Measurements from ENCODE around the gene CASZ1. TPM values are rescaled to one million over a fixed set of nuclear protein-coding genes. Genes with fewer than 3 reads are reported as not detected.

The CASZ1 gene
- total RNA-seq, 2 donors from 2014 or later, result 45.0 to 56.0 TPM

DNA sequence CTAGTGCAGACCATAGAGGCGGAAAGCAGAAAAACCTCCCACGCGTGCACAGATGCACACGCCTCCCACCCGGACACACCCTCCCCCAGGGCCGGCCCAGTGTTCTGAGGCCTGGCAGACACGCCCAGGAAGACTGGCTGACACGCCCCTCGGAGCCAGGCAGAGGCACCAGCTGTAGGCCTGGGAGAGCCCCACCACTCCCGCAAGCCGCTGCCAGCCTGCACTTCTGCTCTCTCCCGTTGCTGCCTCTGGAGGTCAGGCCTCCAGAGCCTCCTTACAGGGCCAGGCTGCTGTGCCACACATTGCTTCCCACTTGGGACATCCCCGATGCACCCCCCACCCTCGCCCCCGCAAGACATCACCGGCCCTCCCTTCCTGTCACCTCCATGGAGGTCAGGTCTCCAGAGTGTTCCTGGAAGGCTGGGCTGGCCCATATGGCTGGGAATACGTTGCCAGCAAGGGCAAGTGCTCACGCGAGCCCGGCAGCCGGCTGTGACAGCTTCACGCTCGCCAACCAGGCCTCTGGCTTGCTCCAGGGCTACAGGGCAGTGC is 40.4 kb downstream of the CASZ1 start:
- no peak overlapping the region for H3K4me3 ChIP-seq
- TF ChIP-seq CTCF (IDR thresholded peaks at IDR 0.05), result no peak
- peak; percentile 91 for DNase-seq
- no peaks in the 10 kb centered on the region for H3K27me3 ChIP-seq
- peak overlapping the region; percentile 6 to 63 for H3K9ac ChIP-seq (ENCODE audit: low read depth in 2 of 2, low read length in 2 of 2)
- peaks cover 30% of the 10 kb centered on the region for H3K4me1 ChIP-seq
- no peaks in the 10 kb centered on the region for H3K36me3 ChIP-seq
- intact Hi-C loops (cut with DNase I), result no loop called here
- H3K9me3 ChIP-seq, result no peaks in the 10 kb centered on the region
- H3K27ac ChIP-seq, result peak overlapping the region; percentile 75

GRCh38 chr1:10754568-10755329 is 41.7 kb downstream of the CASZ1 start:
- Histone ChIP-seq H3K9me3 (no peaks in the 10 kb centered on the region), H3K4me1 (peaks cover 19% of the 10 kb centered on the region), H3K4me3 (no peak overlapping the region), H3K27ac (no peak overlapping the region), H3K27me3 (no peaks in the 10 kb centered on the region), H3K36me3 (no peaks in the 10 kb centered on the region), H3K9ac (ENCODE audit: low read depth in 2 of 2, low read length in 2 of 2) (no peak overlapping the region)
- no peak for TF ChIP-seq CTCF (IDR thresholded peaks at IDR 0.05)
- DNase-seq, result no peak
- intact Hi-C loops (cut with DNase I), result no loop called here

GRCh38 chr1:10753299-10753698 is 43.1 kb downstream of the CASZ1 start:
- no peaks in the 10 kb centered on the region for H3K36me3 ChIP-seq
- no peak overlapping the region for H3K27ac ChIP-seq
- DNase-seq, result no peak
- H3K9me3 ChIP-seq, result no peaks in the 10 kb centered on the region
- no peak overlapping the region for H3K9ac ChIP-seq (ENCODE audit: low read depth in 2 of 2, low read length in 2 of 2)
- intact Hi-C loops (cut with DNase I), result no loop called here
- TF ChIP-seq CTCF (IDR thresholded peaks at IDR 0.05), result no peak
- H3K4me3 ChIP-seq, result no peak overlapping the region
- H3K4me1 ChIP-seq, result peaks cover 16% of the 10 kb centered on the region
- no peaks in the 10 kb centered on the region for H3K27me3 ChIP-seq

DNA sequence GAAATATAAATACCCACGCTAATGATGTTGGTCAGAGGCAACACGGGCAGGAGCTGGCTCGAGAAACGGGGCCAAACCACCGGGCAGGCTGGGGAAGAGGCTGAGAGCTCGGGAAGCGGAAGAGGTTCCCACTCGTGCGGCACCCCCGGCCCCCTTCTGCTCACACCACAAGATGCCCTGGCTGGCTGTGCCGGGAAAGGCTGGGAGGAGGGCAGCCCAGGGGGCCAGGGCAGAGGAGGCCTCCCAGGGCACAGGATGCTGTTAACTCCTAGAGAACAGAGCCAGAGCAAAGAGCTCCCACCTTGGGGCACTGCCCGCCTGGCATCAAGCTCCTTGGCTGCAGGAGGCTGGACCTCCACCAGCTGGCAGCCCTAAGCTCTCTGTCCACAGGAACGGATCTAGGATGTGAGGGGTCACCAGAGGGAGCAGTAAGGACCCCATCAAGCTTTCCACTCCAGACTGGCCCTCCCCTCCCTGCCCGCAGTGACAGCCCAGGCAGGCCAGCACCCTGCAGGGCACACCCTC is 44.8 kb downstream of the CASZ1 start:
- no peak overlapping the region for H3K4me3 ChIP-seq
- intact Hi-C loops (cut with DNase I), result no loop called here
- no peak for TF ChIP-seq CTCF (IDR thresholded peaks at IDR 0.05)
- H3K27ac ChIP-seq, result no peak overlapping the region
- peaks cover 12% of the 10 kb centered on the region for H3K4me1 ChIP-seq
- H3K9me3 ChIP-seq, result no peaks in the 10 kb centered on the region
- no peaks in the 10 kb centered on the region for H3K27me3 ChIP-seq
- no peaks in the 10 kb centered on the region for H3K36me3 ChIP-seq
- H3K9ac ChIP-seq (ENCODE audit: low read depth in 2 of 2, low read length in 2 of 2), result no peak overlapping the region
- no peak for DNase-seq

- Histone ChIP-seq H3K4me1 (peaks cover 7% of the 10 kb centered on the region), H3K27ac (no peak overlapping the region), H3K9me3 (no peaks in the 10 kb centered on the region), H3K36me3 (no peaks in the 10 kb centered on the region), H3K9ac (ENCODE audit: low read depth in 2 of 2, low read length in 2 of 2) (no peak overlapping the region), H3K27me3 (no peaks in the 10 kb centered on the region), H3K4me3 (no peak overlapping the region)
- intact Hi-C loops (cut with DNase I), result no loop called here
- DNase-seq, result no peak
- no peak for TF ChIP-seq CTCF (IDR thresholded peaks at IDR 0.05)
Observed at GRCh38 chr1:10751160-10751559, 45.3 kb downstream of the CASZ1 start.

Data from colonic mucosa (tissue), 4 donors.